PC-3 (cell line): Measurements from ENCODE around the gene UBE3D. TPM values are rescaled to one million over a fixed set of nuclear protein-coding genes. Genes with fewer than 3 reads are reported as not detected.

Experiments
- ATAC-seq: fragments of 200-7000 bp; cut with Tn5 transposase; 2 replicates; pipeline ENCODE4 v1.9.1; 2020; ENCODE audit warnings: mild to moderate bottlenecking, moderate library complexity
- BruUV-seq: library from RNA; stranded (reverse); fragments of 400-500 nt; replicated peaks from 2 replicates; lab custom pipeline; 2021; lab: Mats Ljungman, UMichigan
- CTCF ChIA-PET: fragments of 300-600 bp; sonication (Branson Sonifier 250); formaldehyde crosslinking; loops from one replicate; lab custom pipeline; 2022; ENCODE audit warnings: antibody characterized with exemption; lab: Charles Lee
- POLR2A ChIA-PET: fragments of 300-600 bp; sonication (Branson Sonifier 250); formaldehyde crosslinking; loops from one replicate; lab custom pipeline; 2022; ENCODE audit warnings: antibody characterized with exemption; ENCODE audit not compliant: unreplicated experiment; lab: Charles Lee
- DNase-seq: peaks from one replicate; pipeline ENCODE4 v3.0.0-alpha.2; 2015
- H2AFZ ChIP-seq: fragments of 300-600 bp; sonication (generic); 2 replicates; pipeline ENCODE4 v1.6.0; 2016; ENCODE audit warnings: antibody characterized with exemption, low read length
- H3F3A ChIP-seq: fragments of 300-600 bp; sonication (generic); one replicate; pipeline ENCODE4 v1.6.0; 2017; ENCODE audit warnings: antibody characterized with exemption, low read length, control low read depth, mild to moderate bottlenecking; ENCODE audit not compliant: unreplicated experiment
- H3K27ac ChIP-seq: fragments of 300-600 bp; sonication (generic); 2 replicates; pipeline ENCODE4 v1.5.1; 2016; ENCODE audit warnings: mild to moderate bottlenecking, low read length
- H3K27me3 ChIP-seq: fragments of 300-600 bp; sonication (generic); 2 replicates; pipeline ENCODE4 v1.6.1; 2016; ENCODE audit warnings: low read length, mixed read lengths
- H3K36me3 ChIP-seq: fragments of 300-600 bp; sonication (generic); 2 replicates; pipeline ENCODE4 v1.6.1; 2016; ENCODE audit warnings: low read depth, mixed run types, low read length, mixed read lengths
- H3K4me1 ChIP-seq: fragments of 300-600 bp; sonication (generic); 2 replicates; pipeline ENCODE4 v1.5.1; 2016; ENCODE audit warnings: low read length; ENCODE audit not compliant: insufficient read depth
- H3K4me2 ChIP-seq: fragments of 300-600 bp; sonication (generic); 2 replicates; pipeline ENCODE4 v1.6.0; 2016; ENCODE audit warnings: low read length
- H3K4me3 ChIP-seq: fragments of 300-600 bp; sonication (generic); 2 replicates; pipeline ENCODE4 v1.5.1; 2016; ENCODE audit warnings: mild to moderate bottlenecking, low read length, mixed read lengths
- H3K79me2 ChIP-seq: fragments of 300-600 bp; sonication (generic); 2 replicates; pipeline ENCODE4 v1.6.1; 2017; ENCODE audit warnings: low read length, mixed read lengths
- H3K9ac ChIP-seq: fragments of 300-600 bp; sonication (generic); 2 replicates; pipeline ENCODE4 v1.6.0; 2016; ENCODE audit warnings: mild to moderate bottlenecking, low read length
- H3K9me2 ChIP-seq: fragments of 300-600 bp; sonication (generic); replicated peaks from 2 replicates; pipeline ENCODE4 v1.6.1; 2016; ENCODE audit warnings: mixed run types, low read length, mixed read lengths
- H3K9me3 ChIP-seq: fragments of 300-600 bp; sonication (generic); 2 replicates; pipeline ENCODE4 v1.6.1; 2016; ENCODE audit warnings: low read length, mixed read lengths
- H4K20me1 ChIP-seq: fragments of 300-600 bp; sonication (generic); 2 replicates; pipeline ENCODE4 v1.6.1; 2016; ENCODE audit warnings: low read length, mixed read lengths
- EZH2 ChIP-seq: fragments of 300-600 bp; sonication (generic); IDR thresholded peaks from one replicate; pipeline ENCODE4 v1.6.1; 2017; ENCODE audit warnings: antibody characterized with exemption, mild to moderate bottlenecking, low read length; ENCODE audit not compliant: unreplicated experiment
- EZH2phosphoT487 ChIP-seq: fragments of 300-600 bp; sonication (generic); IDR thresholded peaks from 2 replicates; pipeline ENCODE4 v1.6.1; 2018; ENCODE audit warnings: mild to moderate bottlenecking, antibody characterized with exemption, low read length, borderline replicate concordance
- intact Hi-C: fragments of 100-400 bp; cut with micrococcal nuclease; formaldehyde crosslinking; loops from 2 replicates; pipeline ENCODE4 v1.9.0; 2023
- total RNA-seq: library from RNA; depleted of rRNA; stranded (reverse); fragments of >200 nt; gene quantifications from 2 replicates; pipeline ENCODE4 v1.2.3, GENCODE V29; 2014
- TF ChIP-seq, protein P1 (sequence below): fragments of 300-600 bp; sonication (generic); conservative IDR thresholded peaks from 2 replicates; pipeline ENCODE4 v1.5.1; 2017; ENCODE audit warnings: antibody characterized with exemption, low read depth, mild to moderate bottlenecking, low read length

Gene UBE3D
- total RNA-seq, 1 experiment from 2014 or later: 5.0 TPM

DNA sequence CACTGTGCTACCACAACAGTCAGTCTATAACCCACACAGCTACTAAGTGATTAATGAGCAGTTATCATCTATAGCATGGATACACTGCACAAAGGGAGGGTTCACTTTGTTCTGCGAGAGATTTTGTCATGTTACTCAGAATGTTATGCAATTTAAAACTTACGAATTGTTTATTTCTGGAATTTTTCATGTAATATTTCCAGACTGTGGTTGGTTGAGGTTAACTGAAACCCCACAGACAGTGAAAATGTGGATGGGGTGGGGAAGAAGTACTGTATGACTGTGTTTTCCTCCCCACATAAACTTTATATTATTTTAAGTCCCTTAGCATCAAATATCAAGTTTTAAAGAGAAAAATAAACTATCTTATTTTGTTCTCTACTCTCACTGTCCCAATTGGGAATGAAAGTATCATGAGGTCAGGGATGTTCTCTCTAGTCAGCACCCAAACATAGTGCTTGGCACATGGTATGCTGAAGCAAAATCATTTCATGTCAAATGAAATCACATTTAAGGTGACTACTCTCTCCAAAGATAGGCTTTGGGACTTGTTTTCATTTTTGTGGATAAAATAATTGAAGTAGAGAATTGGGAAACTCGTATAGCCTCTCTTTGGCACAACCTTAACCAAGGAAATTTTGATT, 27.2 kb upstream of the UBE3D start:
- TF ChIP-seq, protein P1, sequence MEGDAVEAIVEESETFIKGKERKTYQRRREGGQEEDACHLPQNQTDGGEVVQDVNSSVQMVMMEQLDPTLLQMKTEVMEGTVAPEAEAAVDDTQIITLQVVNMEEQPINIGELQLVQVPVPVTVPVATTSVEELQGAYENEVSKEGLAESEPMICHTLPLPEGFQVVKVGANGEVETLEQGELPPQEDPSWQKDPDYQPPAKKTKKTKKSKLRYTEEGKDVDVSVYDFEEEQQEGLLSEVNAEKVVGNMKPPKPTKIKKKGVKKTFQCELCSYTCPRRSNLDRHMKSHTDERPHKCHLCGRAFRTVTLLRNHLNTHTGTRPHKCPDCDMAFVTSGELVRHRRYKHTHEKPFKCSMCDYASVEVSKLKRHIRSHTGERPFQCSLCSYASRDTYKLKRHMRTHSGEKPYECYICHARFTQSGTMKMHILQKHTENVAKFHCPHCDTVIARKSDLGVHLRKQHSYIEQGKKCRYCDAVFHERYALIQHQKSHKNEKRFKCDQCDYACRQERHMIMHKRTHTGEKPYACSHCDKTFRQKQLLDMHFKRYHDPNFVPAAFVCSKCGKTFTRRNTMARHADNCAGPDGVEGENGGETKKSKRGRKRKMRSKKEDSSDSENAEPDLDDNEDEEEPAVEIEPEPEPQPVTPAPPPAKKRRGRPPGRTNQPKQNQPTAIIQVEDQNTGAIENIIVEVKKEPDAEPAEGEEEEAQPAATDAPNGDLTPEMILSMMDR: no peak
- TF ChIP-seq EZH2phosphoT487 (no peak), EZH2 (no peak)
- no peak overlapping the region for H3K4me3 ChIP-seq
- H3K4me2 ChIP-seq: no peak overlapping the region
- no peaks in the 10 kb centered on the region for H3K79me2 ChIP-seq
- intact Hi-C loops: no loop called here
- no peaks in the 10 kb centered on the region for H3K27me3 ChIP-seq
- no peaks in the 10 kb centered on the region for H3K36me3 ChIP-seq
- H3K9me2 ChIP-seq: no peaks in the 10 kb centered on the region
- H3K4me1 ChIP-seq: no peaks in the 10 kb centered on the region
- DNase-seq (no peak), ATAC-seq (no peak)
- no peak overlapping the region for H2AFZ ChIP-seq
- no peaks in the 10 kb centered on the region for H3F3A ChIP-seq
- ChIA-PET POLR2A (no interaction called here), CTCF (no interaction called here)
- no peak overlapping the region for H3K27ac ChIP-seq
- H3K9me3 ChIP-seq: no peaks in the 10 kb centered on the region
- no peaks in the 10 kb centered on the region for H4K20me1 ChIP-seq
- no TSS peak for BruUV-seq
- no peak overlapping the region for H3K9ac ChIP-seq

DNA sequence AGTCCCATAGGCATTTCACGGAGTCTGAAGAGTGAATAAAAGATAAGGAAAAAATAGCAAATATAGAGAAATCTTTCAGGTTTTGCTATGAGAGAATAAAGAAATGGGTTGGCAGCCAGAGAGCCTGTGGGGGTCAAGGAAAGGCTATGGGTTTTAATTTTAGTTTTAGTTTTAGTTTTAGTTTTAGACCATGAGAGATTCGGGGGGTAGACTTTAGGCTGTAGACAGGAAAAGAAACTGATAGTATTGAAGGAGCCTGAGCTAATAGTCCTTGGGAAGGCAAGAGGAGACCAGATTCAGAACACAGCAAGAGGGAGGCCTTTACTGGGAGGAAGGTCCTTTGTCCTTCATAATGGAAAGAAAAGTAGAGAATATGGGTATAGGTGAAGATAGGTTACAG, 21.1 kb upstream of the UBE3D start:
- Histone ChIP-seq H4K20me1 (no peaks in the 10 kb centered on the region), H3K9me3 (no peaks in the 10 kb centered on the region), H2AFZ (no peak overlapping the region), H3K79me2 (no peaks in the 10 kb centered on the region), H3K9ac (no peak overlapping the region), H3K4me3 (no peak overlapping the region), H3K27ac (no peak overlapping the region), H3K36me3 (no peaks in the 10 kb centered on the region), H3K4me2 (no peak overlapping the region), H3K27me3 (no peaks in the 10 kb centered on the region), H3K9me2 (no peaks in the 10 kb centered on the region), H3K4me1 (no peaks in the 10 kb centered on the region), H3F3A (no peaks in the 10 kb centered on the region)
- no TSS peak for BruUV-seq
- intact Hi-C loops: no loop called here
- ChIA-PET CTCF (no interaction called here), POLR2A (no interaction called here)
- no peak for TF ChIP-seq EZH2
- TF ChIP-seq, protein P1: no peak
- TF ChIP-seq EZH2phosphoT487: no peak
- no peak for DNase-seq
- no peak for ATAC-seq

DNA sequence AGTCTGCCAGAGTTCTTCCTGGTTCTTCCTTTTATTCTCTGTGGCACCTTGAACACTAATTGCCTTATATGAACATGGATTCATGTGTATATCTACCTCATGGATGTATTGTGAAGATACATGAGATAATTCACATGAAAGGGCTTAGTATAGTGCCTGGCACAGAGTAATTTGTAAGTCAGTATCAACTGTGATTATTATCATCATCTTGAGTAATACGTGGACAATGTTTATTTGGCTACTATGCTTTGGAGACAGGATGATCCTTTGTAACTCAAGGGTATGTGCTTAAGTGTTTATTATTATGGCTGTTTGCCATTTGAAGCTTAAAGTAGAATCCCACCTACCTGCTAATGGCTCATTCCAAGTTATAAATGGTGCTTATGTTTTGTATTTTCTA, 17.8 kb upstream of the UBE3D start:
- no peaks in the 10 kb centered on the region for H3K79me2 ChIP-seq
- CTCF ChIA-PET: no interaction called here

More for the DNA sequence above, 17.8 kb upstream of the UBE3D start:
- no peaks in the 10 kb centered on the region for H3K9me3 ChIP-seq
- ATAC-seq: no peak
- BruUV-seq: no TSS peak
- no peak overlapping the region for H3K27ac ChIP-seq
- H3F3A ChIP-seq: no peaks in the 10 kb centered on the region
- H4K20me1 ChIP-seq: no peaks in the 10 kb centered on the region
- intact Hi-C loops: no loop called here
- H3K4me2 ChIP-seq: no peak overlapping the region
- H3K36me3 ChIP-seq: no peaks in the 10 kb centered on the region
- TF ChIP-seq EZH2phosphoT487 (no peak), EZH2 (no peak)
- TF ChIP-seq, protein P1: no peak
- H3K4me1 ChIP-seq: no peaks in the 10 kb centered on the region
- no peaks in the 10 kb centered on the region for H3K9me2 ChIP-seq
- no peak overlapping the region for H3K9ac ChIP-seq
- H3K27me3 ChIP-seq: no peaks in the 10 kb centered on the region
- DNase-seq: no peak
- no peak overlapping the region for H2AFZ ChIP-seq
- H3K4me3 ChIP-seq: no peak overlapping the region
- POLR2A ChIA-PET: no interaction called here
